Neuronal stem cell (in vitro differentiated cells): ENCODE measurements around the gene NOVA2.

Experiments
- DNase-seq: peaks from one replicate; pipeline ENCODE4 v3.0.0-alpha.2; 2013; ENCODE audit warnings: low spot score
- H2AFZ ChIP-seq: one replicate; pipeline ENCODE4 v1.6.1; 2013; ENCODE audit warnings: mild to moderate bottlenecking, low read length, inconsistent platforms
- H2AK5ac ChIP-seq: 2 replicates; pipeline ENCODE4 v1.6.1; 2013; ENCODE audit warnings: low read depth, mild to moderate bottlenecking, inconsistent platforms, low read length, moderate library complexity, mixed read lengths
- H2BK120ac ChIP-seq: 2 replicates; pipeline ENCODE4 v1.6.1; 2013; ENCODE audit warnings: low read depth, mild to moderate bottlenecking, inconsistent platforms, low read length, moderate library complexity, mixed read lengths
- H2BK12ac ChIP-seq: one replicate; pipeline ENCODE4 v1.6.1; 2013; ENCODE audit warnings: low read length, inconsistent platforms
- H2BK15ac ChIP-seq: 2 replicates; pipeline ENCODE4 v1.6.1; 2013; ENCODE audit warnings: mild to moderate bottlenecking, low read length, inconsistent platforms, mixed read lengths
- H2BK5ac ChIP-seq: one replicate; pipeline ENCODE4 v1.6.1; 2013; ENCODE audit warnings: inconsistent platforms, mild to moderate bottlenecking, low read length, moderate library complexity
- H3K14ac ChIP-seq: one replicate; pipeline ENCODE4 v1.6.1; 2013; ENCODE audit warnings: low read length, inconsistent platforms
- H3K18ac ChIP-seq: 2 replicates; pipeline ENCODE4 v1.6.1; 2013; ENCODE audit warnings: low read length, inconsistent platforms
- H3K23ac ChIP-seq: 2 replicates; pipeline ENCODE4 v1.6.1; 2013; ENCODE audit warnings: low read depth, mild to moderate bottlenecking, mixed read lengths, low read length, inconsistent platforms; ENCODE audit not compliant: poor library complexity
- H3K27ac ChIP-seq: replicated peaks from 3 replicates; pipeline ENCODE4 v1.5.1; 2013; ENCODE audit warnings: low read length, inconsistent platforms
- H3K27me3 ChIP-seq, 3 experiments: 2 replicates each; pipeline ENCODE4 v1.6.1; 2013; ENCODE audit warnings: low read length in 3 of 3, mild to moderate bottlenecking in 2 of 3, inconsistent platforms in 1 of 3, low read depth in 1 of 3, mixed read lengths in 1 of 3, moderate library complexity in 1 of 3; ENCODE audit not compliant: control insufficient read depth in 3 of 3, insufficient read depth in 3 of 3
- H3K36me3 ChIP-seq, 2 donors: replicated peaks in 1 of 2; 2 replicates each; pipeline ENCODE4 v1.6.1; 2013; ENCODE audit warnings: low read length in 2 of 2; ENCODE audit not compliant: control insufficient read depth in 2 of 2, insufficient read depth in 2 of 2
- H3K4ac ChIP-seq: 2 replicates; pipeline ENCODE4 v1.6.1; 2013; ENCODE audit warnings: inconsistent platforms, mild to moderate bottlenecking, low read length, moderate library complexity
- H3K4me1 ChIP-seq, 2 donors: 1 replicate in 1 of 2; 2 replicates in 1 of 2; pipeline ENCODE4 v1.6.1; 2013; ENCODE audit warnings: low read length in 2 of 2, low read depth in 1 of 2; ENCODE audit not compliant: control insufficient read depth in 2 of 2, insufficient read depth in 1 of 2
- H3K4me2 ChIP-seq: one replicate; pipeline ENCODE4 v1.6.1; 2013; ENCODE audit warnings: mild to moderate bottlenecking, low read length, inconsistent platforms; ENCODE audit not compliant: insufficient read depth, poor library complexity, severe bottlenecking
- H3K4me3 ChIP-seq, 2 donors: 2 replicates each; pipeline ENCODE4 v1.5.1; 2013; ENCODE audit warnings: low read length in 2 of 2, mild to moderate bottlenecking in 2 of 2, inconsistent platforms in 1 of 2, moderate library complexity in 1 of 2
- H3K79me1 ChIP-seq: one replicate; pipeline ENCODE4 v1.6.1; 2013; ENCODE audit warnings: low read depth, mild to moderate bottlenecking, inconsistent platforms, low read length, moderate library complexity
- H3K9ac ChIP-seq: one replicate; pipeline ENCODE4 v1.6.1; 2013; ENCODE audit warnings: mild to moderate bottlenecking, low read depth, low read length, inconsistent platforms; ENCODE audit not compliant: poor library complexity
- H3K9me3 ChIP-seq, 2 donors: replicated peaks in 1 of 2; 2 replicates each; pipeline versions ENCODE3 to v1.6.1; 2013; ENCODE audit warnings: low read length in 2 of 2, mild to moderate bottlenecking in 2 of 2, inconsistent platforms in 1 of 2, low read depth in 1 of 2, mixed read lengths in 1 of 2, moderate library complexity in 1 of 2; ENCODE audit not compliant: control insufficient read depth in 2 of 2, insufficient read depth in 1 of 2
- H4K8ac ChIP-seq: one replicate; pipeline ENCODE4 v1.6.1; 2013; ENCODE audit warnings: low read depth, mild to moderate bottlenecking, inconsistent platforms, low read length, moderate library complexity
- H4K91ac ChIP-seq: one replicate; pipeline ENCODE4 v1.6.1; 2013; ENCODE audit warnings: low read length, low read depth, mild to moderate bottlenecking, inconsistent platforms; ENCODE audit not compliant: poor library complexity
- WGBS, 2 donors: extraction: QIAGEN DNeasy Blood & Tissue Kit; methylation state at CpG; one replicate each; pipeline ENCODE4 v1.1.7; 2013; ENCODE audit warnings: missing lambda C conversion rate in 2 of 2, mixed read lengths in 1 of 2; ENCODE audit not compliant: insufficient read length in 2 of 2, insufficient replicate concordance in 1 of 2; ENCODE audit errors: extremely low coverage in 2 of 2; 5-methylcytosine and 5-hydroxymethylcytosine counted together

Gene NOVA2

DNA sequence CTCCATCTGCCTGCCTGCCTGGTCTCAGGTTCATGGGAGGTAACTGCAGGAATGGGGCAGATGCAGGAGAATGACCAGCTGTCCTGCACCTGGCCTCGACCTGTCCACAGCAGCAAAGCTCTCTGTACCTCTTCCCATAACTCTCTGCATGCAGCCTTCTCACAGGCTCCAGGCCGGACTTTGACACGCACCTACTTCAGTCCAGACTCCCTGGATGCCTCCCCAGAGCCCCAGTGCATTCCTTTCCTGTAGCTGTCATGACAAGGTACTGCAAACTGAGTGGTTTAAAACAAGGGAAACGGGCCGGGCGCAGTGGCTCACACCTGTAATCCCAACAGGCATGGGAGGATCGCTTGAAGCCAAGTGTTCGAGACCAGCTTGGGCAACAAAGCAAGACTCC is 62.4 kb downstream of the NOVA2 start:
- Histone ChIP-seq H3K14ac (no peak overlapping the region), H3K9me3 (no peaks in the 10 kb centered on the region), H3K27me3 (peaks cover 0 to 4% (median 0%) of the 10 kb centered on the region in 3 experiments), H2AFZ (peak overlapping the region; percentile 33), H3K4me2 (no peak overlapping the region), H2BK5ac (no peak overlapping the region), H3K18ac (no peak overlapping the region), H3K4ac (no peak overlapping the region), H3K9ac (no peak overlapping the region), H3K27ac (no peak overlapping the region), H3K23ac (no peak overlapping the region), H3K4me3 (no peak overlapping the region), H2BK12ac (no peak overlapping the region), H4K91ac (no peak overlapping the region), H3K79me1 (no peaks in the 10 kb centered on the region), H4K8ac (no peak overlapping the region), H3K36me3 (no peaks in the 10 kb centered on the region), H2BK15ac (no peak overlapping the region), H3K4me1 (peaks cover 0 to 2% of the 10 kb centered on the region in 2 donors), H2AK5ac (no peak overlapping the region), H2BK120ac (no peak overlapping the region)
- no CpG with 5 or more reads among the region's 8 CpGs for WGBS, 2 donors
- no peak for DNase-seq

DNA sequence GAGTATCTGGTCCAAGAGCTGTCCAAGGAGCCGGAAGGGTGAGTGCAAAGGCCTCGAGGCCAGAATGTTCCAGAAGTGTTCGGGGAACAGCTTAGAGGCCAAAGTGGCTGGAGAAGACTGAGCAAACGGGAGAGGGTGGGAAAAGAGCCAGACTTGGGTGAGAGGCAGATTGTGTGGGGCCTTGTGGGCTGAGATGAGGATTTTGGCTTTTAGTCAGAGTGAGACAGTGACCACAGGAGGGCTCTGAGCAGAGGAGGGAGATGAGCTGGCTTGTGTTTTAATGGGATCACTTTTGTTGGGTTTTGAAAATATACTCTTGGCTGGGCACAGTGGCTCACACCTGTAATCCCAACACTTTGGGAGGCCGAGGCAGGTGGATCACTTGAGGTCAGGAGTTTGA is 64.7 kb downstream of the NOVA2 start:
- H3K4me2 ChIP-seq: no peak overlapping the region
- no peaks in the 10 kb centered on the region for H3K36me3 ChIP-seq
- H3K9ac ChIP-seq: no peak overlapping the region
- H3K27ac ChIP-seq: no peak overlapping the region
- peaks cover 0 to 4% (median 0%) of the 10 kb centered on the region in 3 experiments for H3K27me3 ChIP-seq
- no peak overlapping the region for H4K8ac ChIP-seq
- no peak overlapping the region for H2BK5ac ChIP-seq
- H2BK12ac ChIP-seq: no peak overlapping the region
- no peaks in the 10 kb centered on the region for H3K4me1 ChIP-seq
- no peak overlapping the region for H3K4me3 ChIP-seq
- no peaks in the 10 kb centered on the region for H3K9me3 ChIP-seq
- DNase-seq: no peak
- H3K79me1 ChIP-seq: no peaks in the 10 kb centered on the region
- no peak overlapping the region for H4K91ac ChIP-seq
- WGBS, 2 donors: no CpG with 5 or more reads among the region's 5 CpGs
- H2BK120ac ChIP-seq: no peak overlapping the region
- H2AK5ac ChIP-seq: no peak overlapping the region
- peak overlapping the region; percentile 45 for H2BK15ac ChIP-seq
- H3K4ac ChIP-seq: no peak overlapping the region
- H3K14ac ChIP-seq: no peak overlapping the region
- H3K18ac ChIP-seq: no peak overlapping the region
- H2AFZ ChIP-seq: peak overlapping the region; percentile 36
- H3K23ac ChIP-seq: peak overlapping the region; percentile 34

DNA sequence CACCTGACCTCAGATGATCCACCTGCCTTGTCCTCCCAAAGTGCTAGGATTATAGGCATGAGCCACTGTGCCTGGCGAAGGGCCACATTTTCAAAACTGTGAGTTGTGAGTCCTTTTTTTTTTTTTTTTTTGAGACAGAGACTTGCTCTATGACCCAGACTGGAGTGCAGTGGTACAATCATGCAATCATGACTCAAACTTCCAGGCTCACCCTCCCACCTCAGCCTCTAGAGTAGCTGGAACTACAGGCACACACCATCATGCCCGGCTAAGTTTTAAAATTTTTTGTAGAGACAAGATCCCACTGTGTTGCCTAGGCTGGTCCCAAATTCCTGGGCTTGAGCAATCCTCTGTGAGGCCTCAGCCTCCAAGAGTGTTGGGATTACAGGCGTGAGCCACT is 67.4 kb downstream of the NOVA2 start:
- Histone ChIP-seq H3K27me3 (peaks cover 4 to 9% (median 5%) of the 10 kb centered on the region in 3 experiments), H2BK12ac (no peak overlapping the region), H2BK5ac (no peak overlapping the region), H3K4ac (no peak overlapping the region), H2AK5ac (no peak overlapping the region), H3K36me3 (no peaks in the 10 kb centered on the region), H3K23ac (no peak overlapping the region), H3K14ac (no peak overlapping the region), H3K9ac (no peak overlapping the region), H3K18ac (no peak overlapping the region), H2BK15ac (no peak overlapping the region), H2AFZ (no peak overlapping the region), H3K79me1 (peaks cover 3% of the 10 kb centered on the region), H3K9me3 (no peaks in the 10 kb centered on the region), H3K4me3 (no peak overlapping the region), H3K4me2 (no peak overlapping the region), H4K8ac (no peak overlapping the region), H3K27ac (no peak overlapping the region), H4K91ac (no peak overlapping the region), H3K4me1 (peaks cover 3 to 4% of the 10 kb centered on the region in 2 donors), H2BK120ac (no peak overlapping the region)
- no peak for DNase-seq
- WGBS, 2 donors: no CpG with 5 or more reads among the region's 3 CpGs

DNA sequence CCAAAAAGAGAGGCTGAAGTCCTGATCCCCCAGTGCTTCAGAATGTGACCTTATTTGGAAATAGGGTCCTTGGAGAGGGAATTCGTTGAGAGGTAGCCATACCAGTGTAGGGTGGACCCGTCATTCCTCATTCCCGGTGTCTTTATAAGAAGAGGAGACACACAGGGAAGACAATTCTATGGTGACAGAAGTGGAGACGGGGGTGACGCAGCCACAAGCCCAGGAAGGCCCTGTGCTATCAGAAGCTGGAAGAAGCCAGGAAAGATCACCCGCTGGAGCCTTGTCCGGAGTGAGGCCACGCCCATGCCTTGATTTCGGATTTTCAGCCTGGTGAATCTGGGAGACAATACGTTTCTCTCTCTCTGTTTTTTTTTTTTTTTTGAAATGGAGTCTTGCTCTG is 68.7 kb downstream of the NOVA2 start:
- no peak overlapping the region for H2BK15ac ChIP-seq
- no peak overlapping the region for H3K4ac ChIP-seq
- no peak overlapping the region for H3K18ac ChIP-seq
- H2AK5ac ChIP-seq: no peak overlapping the region
- no peak overlapping the region for H4K8ac ChIP-seq
- peaks cover 6% of the 10 kb centered on the region for H3K79me1 ChIP-seq
- H3K27me3 ChIP-seq: peaks cover 3 to 19% (median 9%) of the 10 kb centered on the region in 3 experiments
- no peak overlapping the region for H2BK5ac ChIP-seq
- no peak overlapping the region for H3K14ac ChIP-seq
- H2BK12ac ChIP-seq: no peak overlapping the region
- H3K23ac ChIP-seq: no peak overlapping the region
- H3K4me3 ChIP-seq: no peak overlapping the region
- no peak overlapping the region for H4K91ac ChIP-seq
- H3K36me3 ChIP-seq: peaks cover 4 to 10% of the 10 kb centered on the region in 2 donors
- no peak overlapping the region for H3K4me2 ChIP-seq
- WGBS, 2 donors: no CpG with 5 or more reads among the region's 10 CpGs
- no peak overlapping the region for H2BK120ac ChIP-seq
- no peak overlapping the region for H3K9ac ChIP-seq
- peaks cover 6 to 8% of the 10 kb centered on the region in 2 donors for H3K4me1 ChIP-seq
- H2AFZ ChIP-seq: no peak overlapping the region
- no peak overlapping the region for H3K27ac ChIP-seq
- no peak for DNase-seq
- H3K9me3 ChIP-seq: no peaks in the 10 kb centered on the region
